GM12892 (cell line): ENCODE results near the gene EML6.

Source experiments
- POLR2A ChIP-seq: IDR thresholded peaks from 2 replicates; pipeline ENCODE4 v1.6.1; 2011; ENCODE audit warnings: low read depth, low read length, control low read depth
- POLR2AphosphoS5 ChIP-seq: IDR thresholded peaks from 2 replicates; pipeline ENCODE4 v1.6.1; 2011; ENCODE audit warnings: low read depth, low read length, control low read depth
- TAF1 ChIP-seq: IDR thresholded peaks from 2 replicates; pipeline ENCODE4 v1.6.1; 2011; ENCODE audit warnings: low read depth, mild to moderate bottlenecking, control low read depth, low read length, borderline replicate concordance

- TF ChIP-seq POLR2AphosphoS5 (no peak), POLR2A (no peak), TAF1 (no peak)
These were observed 616 bp downstream of the EML6 start for GRCh38 chr2:54723996-54724559.
